Measurements from ENCODE around the gene COA8. TPM values are rescaled to one million over a fixed set of nuclear protein-coding genes. Genes with fewer than 3 reads are reported as not detected.

Gene COA8
- total RNA-seq, 1 donor from 2014 or later, result 54.9 TPM

DNA sequence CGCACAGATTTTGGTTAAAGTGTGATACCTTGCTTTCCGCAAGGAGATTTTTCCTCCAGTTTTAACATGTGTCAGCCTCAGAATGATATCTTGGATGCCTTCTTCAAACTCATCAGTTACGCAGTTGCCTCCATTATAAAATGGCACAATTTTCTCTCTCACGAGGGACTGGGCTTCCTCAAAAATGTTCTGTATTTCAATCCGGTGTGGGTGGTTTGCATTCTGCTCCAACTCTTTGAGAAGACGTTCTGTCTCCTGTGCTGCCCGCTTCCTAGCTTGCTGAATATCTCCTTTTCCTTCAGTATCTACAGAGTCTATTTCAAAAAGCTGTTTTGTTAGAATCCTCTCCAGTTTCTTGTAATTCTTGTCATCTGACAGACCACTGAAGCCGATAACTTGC, 2.1 kb upstream of the COA8 start:
- H3K9me3 Mint-ChIP-seq (ENCODE audit: unreplicated experiment), result peaks cover 16% of the 10 kb centered on the region
- peak overlapping the region; percentile 97 for H3K4me3 Mint-ChIP-seq (ENCODE audit: unreplicated experiment)
- peaks cover 41% of the 10 kb centered on the region for H3K4me1 Mint-ChIP-seq (ENCODE audit: low read depth, unreplicated experiment)
- no peak for DNase-seq
- peaks cover 3% of the 10 kb centered on the region for H3K27me3 Mint-ChIP-seq (ENCODE audit: unreplicated experiment)
- TF ChIP-seq CTCF (IDR thresholded peaks at IDR 0.05; ENCODE audit: partially characterized antibody, unreplicated experiment), result no peak
- no peaks in the 10 kb centered on the region for H3K36me3 Mint-ChIP-seq (ENCODE audit: unreplicated experiment)
- peak overlapping the region; percentile 98 for H3K27ac Mint-ChIP-seq (ENCODE audit: unreplicated experiment)

- H3K27me3 Mint-ChIP-seq (ENCODE audit: unreplicated experiment), result peaks cover 3% of the 10 kb centered on the region
Measured at GRCh38 chr14:103561381-103562178, 1.2 kb upstream of the COA8 start.

DNA sequence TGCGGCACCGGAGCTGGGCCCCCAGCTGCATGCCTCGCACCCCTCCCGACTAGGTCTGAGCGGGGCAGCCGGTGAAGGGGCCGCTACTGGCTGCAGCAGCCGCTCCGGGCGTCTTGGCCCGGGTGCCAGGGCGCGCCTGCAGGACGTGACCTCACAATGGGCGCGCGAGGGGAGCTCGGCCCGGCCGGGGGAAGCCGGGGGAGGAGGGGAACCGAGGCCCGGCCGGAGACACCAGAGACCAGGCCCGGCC, 656 bp upstream of the COA8 start:
- peak overlapping the region; percentile 97 for H3K4me3 Mint-ChIP-seq (ENCODE audit: unreplicated experiment)
- H3K4me1 Mint-ChIP-seq (ENCODE audit: low read depth, unreplicated experiment), result peaks cover 39% of the 10 kb centered on the region
- no peaks in the 10 kb centered on the region for H3K36me3 Mint-ChIP-seq (ENCODE audit: unreplicated experiment)
- no peak for TF ChIP-seq CTCF (IDR thresholded peaks at IDR 0.05; ENCODE audit: partially characterized antibody, unreplicated experiment)
- H3K27me3 Mint-ChIP-seq (ENCODE audit: unreplicated experiment), result peaks cover 3% of the 10 kb centered on the region
- peak overlapping the region; percentile 98 for H3K27ac Mint-ChIP-seq (ENCODE audit: unreplicated experiment)
- H3K9me3 Mint-ChIP-seq (ENCODE audit: unreplicated experiment), result peaks cover 16% of the 10 kb centered on the region
- peak; percentile 62 for DNase-seq

More at GRCh38 chr14:103561381-103562178, 1.2 kb upstream of the COA8 start:
- peak overlapping the region; percentile 97 for H3K4me3 Mint-ChIP-seq (ENCODE audit: unreplicated experiment)
- no peak for TF ChIP-seq CTCF (IDR thresholded peaks at IDR 0.05; ENCODE audit: partially characterized antibody, unreplicated experiment)
- peak overlapping the region; percentile 98 for H3K27ac Mint-ChIP-seq (ENCODE audit: unreplicated experiment)
- peaks cover 16% of the 10 kb centered on the region for H3K9me3 Mint-ChIP-seq (ENCODE audit: unreplicated experiment)
- H3K36me3 Mint-ChIP-seq (ENCODE audit: unreplicated experiment), result no peaks in the 10 kb centered on the region
- DNase-seq, result peak; percentile 72
- peaks cover 41% of the 10 kb centered on the region for H3K4me1 Mint-ChIP-seq (ENCODE audit: low read depth, unreplicated experiment)

- no peak for TF ChIP-seq CTCF (IDR thresholded peaks at IDR 0.05; ENCODE audit: partially characterized antibody, unreplicated experiment)
- Mint-ChIP-seq H3K9me3 (ENCODE audit: unreplicated experiment) (peaks cover 16% of the 10 kb centered on the region), H3K4me3 (ENCODE audit: unreplicated experiment) (peak overlapping the region; percentile 98), H3K36me3 (ENCODE audit: unreplicated experiment) (no peaks in the 10 kb centered on the region), H3K27me3 (ENCODE audit: unreplicated experiment) (peaks cover 3% of the 10 kb centered on the region), H3K27ac (ENCODE audit: unreplicated experiment) (peak overlapping the region; percentile 91), H3K4me1 (ENCODE audit: low read depth, unreplicated experiment) (peaks cover 33% of the 10 kb centered on the region)
- no peak for DNase-seq
Measured at GRCh38 chr14:103563226-103563620, 463 bp downstream of the COA8 start.

GRCh38 chr14:103563844-103564505, 1.2 kb downstream of the COA8 start:
- Mint-ChIP-seq H3K9me3 (ENCODE audit: unreplicated experiment) (peaks cover 16% of the 10 kb centered on the region), H3K4me1 (ENCODE audit: low read depth, unreplicated experiment) (peaks cover 28% of the 10 kb centered on the region), H3K36me3 (ENCODE audit: unreplicated experiment) (no peaks in the 10 kb centered on the region), H3K27me3 (ENCODE audit: unreplicated experiment) (peaks cover 3% of the 10 kb centered on the region), H3K27ac (ENCODE audit: unreplicated experiment) (peak overlapping the region; percentile 48), H3K4me3 (ENCODE audit: unreplicated experiment) (peak overlapping the region; percentile 98)
- TF ChIP-seq CTCF (IDR thresholded peaks at IDR 0.05; ENCODE audit: partially characterized antibody, unreplicated experiment), result no peak
- DNase-seq, result no peak

All from glutamatergic neuron (in vitro differentiated cells).